Measurements from ENCODE around the gene HIGD2B. TPM values are rescaled to one million over a fixed set of nuclear protein-coding genes. Genes with fewer than 3 reads are reported as not detected.
"Not testable (repeated sequence)": the region's sequence is repeated elsewhere in the genome, so short reads cannot be mapped to it uniquely, and the experiment has no call there.

The HIGD2B gene
- total and polyA plus RNA-seq, 2 experiments from 2014 or later = not detected

DNA sequence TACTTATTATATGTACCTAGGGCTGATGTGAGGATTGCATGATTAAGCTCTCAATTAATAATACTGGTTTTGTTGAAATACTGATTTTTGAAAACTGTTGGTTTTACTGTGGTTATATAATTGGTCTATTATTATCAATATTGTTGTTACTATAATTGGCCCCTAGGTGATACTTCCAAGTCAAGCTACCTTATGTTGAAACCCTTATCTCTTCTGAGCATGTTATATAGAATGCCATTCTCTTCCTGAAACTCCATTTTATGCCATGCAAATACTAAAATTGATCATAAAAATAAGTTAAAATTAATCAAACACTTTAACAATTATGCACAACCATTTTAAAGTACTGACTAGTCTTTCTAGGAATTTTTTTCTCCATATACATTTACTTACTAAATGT is 46.1 kb upstream of the HIGD2B start:
- Histone ChIP-seq H3K9me3 (ENCODE audit: low read depth) (no peaks in the 10 kb centered on the region), H3K4me3 (no peak overlapping the region), H3K36me3 (peaks cover 7% of the 10 kb centered on the region), H3K27me3 (no peaks in the 10 kb centered on the region), H3K4me1 (ENCODE audit: low read depth) (no peaks in the 10 kb centered on the region), H3K27ac (no peak overlapping the region)
- TF ChIP-seq CTCF (IDR thresholded peaks at IDR 0.05; ENCODE audit: low read depth, low read length) = no peak
- DNase-seq (ENCODE audit: low read depth in 1 of 2, low spot score in 1 of 2) = no peak

- DNase-seq (ENCODE audit: low read depth in 1 of 2, low spot score in 1 of 2) = no peak
- no peak overlapping the region for H3K4me3 ChIP-seq
- H3K27me3 ChIP-seq = no peaks in the 10 kb centered on the region
- H3K27ac ChIP-seq = no peak overlapping the region
- no peak for TF ChIP-seq CTCF (IDR thresholded peaks at IDR 0.05; ENCODE audit: low read depth, low read length)
- no peaks in the 10 kb centered on the region for H3K9me3 ChIP-seq (ENCODE audit: low read depth)
- H3K36me3 ChIP-seq = peaks cover 4% of the 10 kb centered on the region
- H3K4me1 ChIP-seq (ENCODE audit: low read depth) = no peaks in the 10 kb centered on the region
Measured at GRCh38 chr15:72728821-72729220, 42.8 kb upstream of the HIGD2B start.

DNA sequence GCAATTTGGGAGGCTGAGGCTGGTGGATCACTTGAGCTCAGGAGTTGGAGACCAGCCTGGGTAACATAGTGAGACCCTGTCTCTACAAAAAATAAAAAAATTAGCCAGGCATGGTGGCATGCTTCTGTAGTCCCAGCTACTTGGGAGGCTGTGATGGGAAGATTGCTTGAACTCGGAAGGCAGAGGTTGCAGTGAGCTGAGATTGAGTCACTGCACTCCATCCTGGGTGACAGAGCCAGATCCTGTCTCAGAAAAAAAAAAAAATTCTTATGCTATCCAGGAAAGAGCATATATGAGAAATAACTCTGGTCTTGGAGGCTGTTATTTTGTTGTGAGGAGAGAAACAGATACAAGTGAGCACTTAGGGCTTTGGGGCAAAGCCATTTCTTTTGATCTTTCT is 42.3 kb upstream of the HIGD2B start:
- H3K27me3 ChIP-seq; H3K4me3 ChIP-seq; H3K9me3 ChIP-seq (ENCODE audit: low read depth); H3K36me3 ChIP-seq; DNase-seq (ENCODE audit: low read depth in 1 of 2, low spot score in 1 of 2); H3K4me1 ChIP-seq (ENCODE audit: low read depth); H3K27ac ChIP-seq: not testable (repeated sequence)

DNA sequence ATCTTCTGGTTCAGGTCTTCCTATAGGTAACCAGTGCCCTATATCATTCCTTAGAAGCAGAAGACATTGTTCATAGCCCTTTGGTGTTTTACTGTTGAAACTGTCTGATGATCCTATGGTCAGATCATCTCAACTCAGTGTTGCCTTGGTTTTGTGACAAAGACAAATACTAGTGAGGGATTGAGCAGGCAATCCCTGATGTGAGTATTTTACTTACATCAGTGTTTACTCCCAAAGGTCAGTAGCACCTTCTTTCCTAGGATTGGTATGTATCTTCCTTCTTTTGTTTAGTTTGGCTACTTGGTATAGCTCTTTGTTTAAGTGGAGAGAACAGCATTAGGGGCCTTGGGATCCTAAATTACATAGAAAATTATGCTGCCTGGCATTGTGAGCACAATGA is 41.2 kb upstream of the HIGD2B start:
- DNase-seq (ENCODE audit: low read depth in 1 of 2, low spot score in 1 of 2) = no peak
- H3K9me3 ChIP-seq (ENCODE audit: low read depth) = no peaks in the 10 kb centered on the region
- H3K4me3 ChIP-seq = no peak overlapping the region
- no peak for TF ChIP-seq CTCF (IDR thresholded peaks at IDR 0.05; ENCODE audit: low read depth, low read length)
- H3K27ac ChIP-seq = no peak overlapping the region
- no peaks in the 10 kb centered on the region for H3K4me1 ChIP-seq (ENCODE audit: low read depth)
- no peaks in the 10 kb centered on the region for H3K36me3 ChIP-seq
- H3K27me3 ChIP-seq = no peaks in the 10 kb centered on the region

- not testable (repeated sequence) for H3K4me3 ChIP-seq; H3K4me1 ChIP-seq (ENCODE audit: low read depth); H3K9me3 ChIP-seq (ENCODE audit: low read depth); H3K27me3 ChIP-seq; DNase-seq (ENCODE audit: low read depth in 1 of 2, low spot score in 1 of 2); H3K27ac ChIP-seq; H3K36me3 ChIP-seq
Measured at GRCh38 chr15:72725851-72726250, 39.9 kb upstream of the HIGD2B start.

DNA sequence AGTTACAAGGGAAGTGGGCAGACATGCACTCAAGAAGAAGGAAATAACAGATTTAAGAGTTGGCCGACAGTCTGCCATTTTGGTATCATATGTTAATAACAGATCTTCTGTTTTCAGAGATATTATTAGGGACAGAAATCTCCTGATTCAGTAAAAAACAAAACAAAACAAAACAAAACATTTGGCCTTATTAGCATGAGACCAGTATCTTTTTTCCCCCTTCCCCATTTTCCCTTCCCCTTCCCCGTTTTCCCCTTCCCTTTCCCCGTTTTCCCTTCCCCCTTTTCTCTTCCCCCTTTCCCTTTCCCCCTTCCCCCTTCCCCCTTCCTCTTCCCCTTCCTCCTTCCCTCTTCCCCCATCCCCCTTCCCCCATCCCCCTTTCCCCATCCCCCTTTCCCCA is 39.5 kb upstream of the HIGD2B start:
- no peak overlapping the region for H3K4me3 ChIP-seq
- no peaks in the 10 kb centered on the region for H3K9me3 ChIP-seq (ENCODE audit: low read depth)
- no peak for DNase-seq (ENCODE audit: low read depth in 1 of 2, low spot score in 1 of 2)
- no peaks in the 10 kb centered on the region for H3K27me3 ChIP-seq
- no peak for TF ChIP-seq CTCF (IDR thresholded peaks at IDR 0.05; ENCODE audit: low read depth, low read length)
- no peak overlapping the region for H3K27ac ChIP-seq
- no peaks in the 10 kb centered on the region for H3K36me3 ChIP-seq
- H3K4me1 ChIP-seq (ENCODE audit: low read depth) = no peaks in the 10 kb centered on the region

- no peaks in the 10 kb centered on the region for H3K4me1 ChIP-seq (ENCODE audit: low read depth)
- H3K27me3 ChIP-seq = no peaks in the 10 kb centered on the region
- H3K4me3 ChIP-seq = no peak overlapping the region
- no peak for TF ChIP-seq CTCF (IDR thresholded peaks at IDR 0.05; ENCODE audit: low read depth, low read length)
- no peaks in the 10 kb centered on the region for H3K9me3 ChIP-seq (ENCODE audit: low read depth)
- H3K27ac ChIP-seq = no peak overlapping the region
- H3K36me3 ChIP-seq = no peaks in the 10 kb centered on the region
- DNase-seq (ENCODE audit: low read depth in 1 of 2, low spot score in 1 of 2) = no peak
Measured at GRCh38 chr15:72724028-72724427, 38.0 kb upstream of the HIGD2B start.

Data from cardiac muscle cell (in vitro differentiated cells and primary cell).